Measurements from ENCODE around the gene LHX2.

Gene LHX2

GRCh38 chr9:124054582-124055227, 43.1 kb downstream of the LHX2 start:
- TF ChIP-seq NFIC (IDR thresholded peaks at IDR 0.05) = no peak

GRCh38 chr9:124060844-124061605, 49.5 kb downstream of the LHX2 start:
- TF ChIP-seq TEAD4 (IDR thresholded peaks at IDR 0.05) (no peak), TCF12 (IDR thresholded peaks at IDR 0.05; ENCODE audit: low read depth) (no peak), YY1 (IDR thresholded peaks at IDR 0.05; ENCODE audit: low read depth) (no peak), TAF1 (IDR thresholded peaks at IDR 0.05; ENCODE audit: low read depth) (no peak), RAD21 (IDR thresholded peaks at IDR 0.05; ENCODE audit: low read depth) (no peak)

GRCh38 chr9:124062172-124062571, 50.6 kb downstream of the LHX2 start:
- TF ChIP-seq CEBPB (IDR thresholded peaks at IDR 0.05) = no peak
- no peak for TF ChIP-seq MAX (IDR thresholded peaks at IDR 0.05)
- no peak for TF ChIP-seq YY1 (IDR thresholded peaks at IDR 0.05; ENCODE audit: low read depth)
- TF ChIP-seq TCF12 (IDR thresholded peaks at IDR 0.05; ENCODE audit: low read depth) = no peak
- TF ChIP-seq RAD21 (IDR thresholded peaks at IDR 0.05; ENCODE audit: low read depth) = no peak
- TF ChIP-seq NFIC (IDR thresholded peaks at IDR 0.05) = no peak
- no peak for TF ChIP-seq EP300 (IDR thresholded peaks at IDR 0.05; ENCODE audit: borderline replicate concordance)
- no peak for TF ChIP-seq TEAD4 (IDR thresholded peaks at IDR 0.05)
- TF ChIP-seq REST (IDR thresholded peaks at IDR 0.05; ENCODE audit: low read depth) = no peak
- no peak for TF ChIP-seq EGR1 (IDR thresholded peaks at IDR 0.05)
- TF ChIP-seq ZBTB7A (IDR thresholded peaks at IDR 0.05; ENCODE audit: low read depth) = no peak
- TF ChIP-seq FOXM1 (IDR thresholded peaks at IDR 0.05; ENCODE audit: borderline replicate concordance, low read depth) = no peak
- no peak for TF ChIP-seq TAF1 (IDR thresholded peaks at IDR 0.05; ENCODE audit: low read depth)
- TF ChIP-seq USF1 (IDR thresholded peaks at IDR 0.05) = no peak
- no peak for TF ChIP-seq CREB1 (IDR thresholded peaks at IDR 0.05; ENCODE audit: low read depth)

- no peak for TF ChIP-seq TAF1 (IDR thresholded peaks at IDR 0.05; ENCODE audit: low read depth)
- TF ChIP-seq REST (IDR thresholded peaks at IDR 0.05; ENCODE audit: low read depth) = no peak
- no peak for TF ChIP-seq NFIC (IDR thresholded peaks at IDR 0.05)
- TF ChIP-seq EGR1 (IDR thresholded peaks at IDR 0.05) = no peak
- TF ChIP-seq MAX (IDR thresholded peaks at IDR 0.05) = no peak
- no peak for TF ChIP-seq CEBPB (IDR thresholded peaks at IDR 0.05)
- TF ChIP-seq FOXM1 (IDR thresholded peaks at IDR 0.05; ENCODE audit: borderline replicate concordance, low read depth) = no peak
- no peak for TF ChIP-seq EP300 (IDR thresholded peaks at IDR 0.05; ENCODE audit: borderline replicate concordance)
- TF ChIP-seq TCF12 (IDR thresholded peaks at IDR 0.05; ENCODE audit: low read depth) = no peak
- TF ChIP-seq ZBTB7A (IDR thresholded peaks at IDR 0.05; ENCODE audit: low read depth) = no peak
- TF ChIP-seq CREB1 (IDR thresholded peaks at IDR 0.05; ENCODE audit: low read depth) = no peak
- no peak for TF ChIP-seq USF1 (IDR thresholded peaks at IDR 0.05)
- no peak for TF ChIP-seq TEAD4 (IDR thresholded peaks at IDR 0.05)
- TF ChIP-seq YY1 (IDR thresholded peaks at IDR 0.05; ENCODE audit: low read depth) = no peak
Measured at GRCh38 chr9:124066783-124067577, 55.4 kb downstream of the LHX2 start.

GRCh38 chr9:124068251-124068650, 56.7 kb downstream of the LHX2 start:
- TF ChIP-seq EGR1 (IDR thresholded peaks at IDR 0.05) = no peak
- TF ChIP-seq TAF1 (IDR thresholded peaks at IDR 0.05; ENCODE audit: low read depth) = no peak
- TF ChIP-seq TEAD4 (IDR thresholded peaks at IDR 0.05) = no peak
- no peak for TF ChIP-seq CEBPB (IDR thresholded peaks at IDR 0.05)
- TF ChIP-seq USF1 (IDR thresholded peaks at IDR 0.05) = no peak
- TF ChIP-seq MAX (IDR thresholded peaks at IDR 0.05) = no peak
